Fibroblast of lung (primary cell): ENCODE data around the gene COL19A1.

Source experiments
- EZH2 ChIP-seq: IDR thresholded peaks from 2 replicates; pipeline ENCODE4 v1.5.1; 2012; ENCODE audit warnings: low read length, control low read depth, mild to moderate bottlenecking; ENCODE audit errors: missing control alignments
- TF ChIP-seq, protein P1 (sequence below), 2 donors: IDR thresholded peaks in 1 of 2; conservative IDR thresholded peaks in 1 of 2; 1 replicate in 1 of 2; 2 replicates in 1 of 2; pipeline ENCODE4 v1.5.1; 2011 to 2012; ENCODE audit warnings: low read length in 2 of 2, control low read depth in 1 of 2, inconsistent platforms in 1 of 2, low read depth in 1 of 2, mild to moderate bottlenecking in 1 of 2

DNA sequence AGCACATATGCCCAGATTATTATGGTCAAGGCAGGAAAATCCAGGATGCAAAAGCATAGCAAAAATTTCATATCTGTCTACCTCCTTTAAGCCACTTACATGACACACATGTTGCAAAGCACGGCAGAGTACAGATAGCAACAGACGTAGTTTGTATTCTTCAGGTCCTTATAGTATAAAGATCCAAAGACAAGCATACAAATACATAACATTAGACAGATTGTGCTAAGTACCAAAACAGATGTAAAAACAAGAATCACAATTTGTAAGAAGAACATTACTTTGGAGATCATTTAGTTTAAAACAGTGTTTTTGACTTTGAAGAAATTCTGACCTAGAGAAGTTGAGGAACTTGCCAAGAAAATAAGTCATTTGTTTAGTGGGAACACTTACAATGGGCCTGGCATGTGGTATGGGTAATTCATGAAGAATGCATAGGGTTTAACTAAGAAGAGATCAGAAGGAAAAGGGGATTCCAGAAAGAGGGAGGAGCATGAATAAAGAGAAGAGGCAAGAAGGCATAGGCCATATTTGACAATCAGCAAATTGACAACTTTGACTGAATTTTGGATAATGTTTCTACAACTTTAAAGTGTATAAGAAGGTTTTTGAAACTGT is 39.0 kb upstream of the COL19A1 start:
- TF ChIP-seq, protein P1, sequence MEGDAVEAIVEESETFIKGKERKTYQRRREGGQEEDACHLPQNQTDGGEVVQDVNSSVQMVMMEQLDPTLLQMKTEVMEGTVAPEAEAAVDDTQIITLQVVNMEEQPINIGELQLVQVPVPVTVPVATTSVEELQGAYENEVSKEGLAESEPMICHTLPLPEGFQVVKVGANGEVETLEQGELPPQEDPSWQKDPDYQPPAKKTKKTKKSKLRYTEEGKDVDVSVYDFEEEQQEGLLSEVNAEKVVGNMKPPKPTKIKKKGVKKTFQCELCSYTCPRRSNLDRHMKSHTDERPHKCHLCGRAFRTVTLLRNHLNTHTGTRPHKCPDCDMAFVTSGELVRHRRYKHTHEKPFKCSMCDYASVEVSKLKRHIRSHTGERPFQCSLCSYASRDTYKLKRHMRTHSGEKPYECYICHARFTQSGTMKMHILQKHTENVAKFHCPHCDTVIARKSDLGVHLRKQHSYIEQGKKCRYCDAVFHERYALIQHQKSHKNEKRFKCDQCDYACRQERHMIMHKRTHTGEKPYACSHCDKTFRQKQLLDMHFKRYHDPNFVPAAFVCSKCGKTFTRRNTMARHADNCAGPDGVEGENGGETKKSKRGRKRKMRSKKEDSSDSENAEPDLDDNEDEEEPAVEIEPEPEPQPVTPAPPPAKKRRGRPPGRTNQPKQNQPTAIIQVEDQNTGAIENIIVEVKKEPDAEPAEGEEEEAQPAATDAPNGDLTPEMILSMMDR (conservative IDR thresholded peaks at IDR 0.05 in 1 of 2, IDR thresholded peaks at IDR 0.05 in 1 of 2; ENCODE audit: low read depth in 1 of 2, low read length in 2 of 2): no peak
- no peak for TF ChIP-seq EZH2
